Measurements from ENCODE around the gene LRRC3C.
"Not testable (repeated sequence)": the region's sequence is repeated elsewhere in the genome, so short reads cannot be mapped to it uniquely, and the experiment has no call there.

Gene LRRC3C

GRCh38 chr17:39927101-39927928 lies at the start of gene LRRC3C, which contains the start of gene ORMDL3:
Gene LRRC3C, plus strand, starts transcription at chr17:39927732. Its CDS starts 13,792 bp downstream, at chr17:39941524.
Gene ORMDL3, minus strand, starts transcription at chr17:39927601. Its CDS starts 3,398 bp downstream, at chr17:39924203.
- DNase-seq, result peak; percentile 88

DNA sequence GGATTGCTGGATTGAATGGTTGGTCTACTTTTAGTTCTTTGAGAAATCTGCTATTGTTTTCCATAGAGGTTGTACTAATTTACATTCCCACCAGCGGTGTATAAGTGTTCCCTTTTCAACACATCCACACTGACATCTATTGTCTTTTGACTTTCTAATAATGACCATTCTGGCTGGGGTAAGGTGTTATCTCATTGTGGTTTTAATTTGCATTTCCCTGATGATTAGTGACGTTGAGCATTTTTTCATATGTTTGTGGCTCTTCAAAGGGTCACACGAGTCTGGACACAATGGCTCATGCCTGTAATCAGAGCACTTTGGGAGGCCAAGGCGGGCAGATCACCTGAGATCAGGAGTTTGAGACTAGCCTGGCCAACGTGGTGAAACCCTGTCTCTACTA lies 41.4 kb upstream of the LRRC3C start:
- not testable (repeated sequence) for DNase-seq

DNA sequence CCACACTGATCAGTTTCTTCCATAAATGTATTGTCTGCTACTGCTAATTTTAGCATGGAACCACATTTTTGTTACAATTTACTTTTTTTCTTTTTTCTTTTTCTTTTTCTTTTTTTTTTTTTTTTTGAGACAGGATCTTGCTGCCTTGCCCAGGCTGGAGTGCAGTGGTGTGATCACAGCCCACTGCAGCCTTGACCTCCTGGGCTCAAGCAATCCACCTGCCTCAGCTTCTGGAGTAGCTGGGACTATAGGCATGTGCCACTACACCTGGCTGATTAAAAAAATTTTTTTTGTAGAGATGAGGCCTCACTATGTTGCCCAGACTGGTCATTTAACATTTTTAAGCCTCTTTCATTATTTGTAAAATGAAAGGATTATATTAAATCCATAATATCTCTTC lies 40.5 kb upstream of the LRRC3C start:
- DNase-seq, result no peak

GRCh38 chr17:39889200-39889599 lies 38.3 kb upstream of the LRRC3C start:
- no peak for DNase-seq

- no peak for DNase-seq
Measured at GRCh38 chr17:39894681-39895376, 32.7 kb upstream of the LRRC3C start.

GRCh38 chr17:39898088-39898487 lies 29.4 kb upstream of the LRRC3C start:
- DNase-seq, result no peak

DNA sequence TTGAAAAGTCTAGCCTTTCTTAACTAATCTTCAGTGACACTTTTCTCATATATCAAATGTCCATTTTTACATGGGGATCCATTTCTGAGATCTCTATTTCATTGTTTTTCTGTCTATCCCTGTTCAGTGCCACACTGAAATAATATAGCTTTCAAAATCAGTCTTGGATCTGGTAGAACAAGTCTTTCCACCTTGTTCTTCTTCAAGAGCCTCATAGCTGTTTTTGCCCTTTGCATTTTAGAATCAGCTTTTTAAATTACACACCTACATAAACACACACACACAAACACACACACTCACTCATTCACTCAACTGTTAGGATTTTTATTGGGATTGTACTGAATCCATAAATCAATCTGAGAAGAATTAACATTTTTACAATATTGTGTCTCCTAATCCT lies 28.3 kb upstream of the LRRC3C start:
- DNase-seq, result no peak

- DNase-seq, result not testable (repeated sequence)
Measured at GRCh38 chr17:39902027-39902426, 25.5 kb upstream of the LRRC3C start.

DNA sequence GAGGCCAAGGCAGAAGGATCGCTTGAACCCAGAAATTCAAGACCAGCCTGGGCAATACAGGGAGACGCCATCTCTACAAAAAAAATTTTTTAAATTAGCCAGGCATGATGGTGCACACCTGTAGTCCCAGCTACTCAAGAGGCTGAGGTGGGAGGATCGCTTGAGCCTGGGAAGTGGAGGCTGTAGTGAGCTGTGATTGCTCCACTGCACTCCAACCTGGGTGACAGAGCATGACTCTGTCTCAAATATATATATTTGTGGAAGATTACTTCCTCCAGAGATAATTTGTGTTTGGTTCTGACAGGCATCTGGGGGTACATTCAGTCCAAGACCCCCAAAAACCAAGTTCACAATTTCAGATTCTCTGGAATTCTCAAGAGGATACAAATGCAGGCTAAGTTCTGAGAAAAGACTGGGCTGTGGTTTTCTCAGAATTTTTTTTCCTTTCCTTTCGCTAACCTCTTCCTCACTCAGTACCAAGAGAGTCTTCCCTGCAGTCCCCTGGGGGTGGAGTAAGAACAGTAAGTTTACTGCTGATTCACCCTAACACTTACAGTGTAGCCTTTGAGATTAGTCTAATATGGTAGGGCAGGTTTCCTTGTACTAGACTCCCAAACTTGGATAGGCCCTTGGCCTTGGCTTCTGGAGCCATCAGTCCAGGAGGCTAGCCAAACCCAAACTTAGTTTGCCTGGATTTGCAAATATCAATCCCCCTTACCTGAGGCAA lies 24.2 kb upstream of the LRRC3C start:
- DNase-seq, result peak; percentile 28

- no peak for DNase-seq
Measured at GRCh38 chr17:39904990-39905288, 22.6 kb upstream of the LRRC3C start.

GRCh38 chr17:39908789-39909352 lies 18.7 kb upstream of the LRRC3C start:
- no peak for DNase-seq

DNA sequence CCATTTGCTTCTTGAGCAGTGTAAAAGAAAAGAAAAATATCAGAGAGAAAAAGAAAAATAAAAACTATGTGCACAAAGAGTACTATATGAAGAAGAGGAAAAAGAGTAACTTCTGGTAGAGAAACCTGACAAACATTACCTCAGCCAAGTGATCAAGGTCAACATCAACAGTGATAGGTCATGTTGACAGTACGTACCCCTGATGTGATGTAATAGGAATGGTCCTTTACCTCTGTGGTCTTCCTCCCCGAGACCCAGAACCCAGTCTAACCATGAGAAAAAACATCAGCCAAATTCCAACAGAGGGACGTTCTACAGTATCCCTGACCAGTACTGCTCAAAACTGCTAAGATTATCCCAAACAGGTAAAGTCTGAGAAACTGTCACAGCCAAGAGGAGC lies 13.5 kb upstream of the LRRC3C start:
- DNase-seq, result no peak

DNA sequence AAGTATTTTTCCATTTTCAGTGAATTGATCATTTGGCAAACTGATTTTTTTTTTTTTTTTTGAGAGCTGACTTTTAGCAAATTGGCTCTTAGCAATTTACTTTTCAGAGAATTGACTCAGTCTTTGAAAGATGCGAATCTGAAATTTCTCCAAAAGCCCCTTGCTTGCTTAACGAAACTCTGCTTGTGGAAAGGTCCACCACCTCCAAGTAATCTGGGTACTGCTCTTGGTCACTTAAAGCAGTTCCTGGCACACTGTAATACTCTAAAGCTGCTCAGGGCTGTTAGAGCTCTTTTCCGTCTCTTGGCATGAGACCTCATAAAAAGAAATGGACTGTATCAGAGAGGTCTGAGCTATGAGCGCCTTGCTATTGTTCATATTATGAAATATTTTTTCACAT lies 12.0 kb upstream of the LRRC3C start:
- no peak for DNase-seq

GRCh38 chr17:39916918-39917317 lies 10.6 kb upstream of the LRRC3C start:
- no peak for DNase-seq

- DNase-seq, result no peak
Measured at GRCh38 chr17:39919087-39919683, 8.3 kb upstream of the LRRC3C start.

DNA sequence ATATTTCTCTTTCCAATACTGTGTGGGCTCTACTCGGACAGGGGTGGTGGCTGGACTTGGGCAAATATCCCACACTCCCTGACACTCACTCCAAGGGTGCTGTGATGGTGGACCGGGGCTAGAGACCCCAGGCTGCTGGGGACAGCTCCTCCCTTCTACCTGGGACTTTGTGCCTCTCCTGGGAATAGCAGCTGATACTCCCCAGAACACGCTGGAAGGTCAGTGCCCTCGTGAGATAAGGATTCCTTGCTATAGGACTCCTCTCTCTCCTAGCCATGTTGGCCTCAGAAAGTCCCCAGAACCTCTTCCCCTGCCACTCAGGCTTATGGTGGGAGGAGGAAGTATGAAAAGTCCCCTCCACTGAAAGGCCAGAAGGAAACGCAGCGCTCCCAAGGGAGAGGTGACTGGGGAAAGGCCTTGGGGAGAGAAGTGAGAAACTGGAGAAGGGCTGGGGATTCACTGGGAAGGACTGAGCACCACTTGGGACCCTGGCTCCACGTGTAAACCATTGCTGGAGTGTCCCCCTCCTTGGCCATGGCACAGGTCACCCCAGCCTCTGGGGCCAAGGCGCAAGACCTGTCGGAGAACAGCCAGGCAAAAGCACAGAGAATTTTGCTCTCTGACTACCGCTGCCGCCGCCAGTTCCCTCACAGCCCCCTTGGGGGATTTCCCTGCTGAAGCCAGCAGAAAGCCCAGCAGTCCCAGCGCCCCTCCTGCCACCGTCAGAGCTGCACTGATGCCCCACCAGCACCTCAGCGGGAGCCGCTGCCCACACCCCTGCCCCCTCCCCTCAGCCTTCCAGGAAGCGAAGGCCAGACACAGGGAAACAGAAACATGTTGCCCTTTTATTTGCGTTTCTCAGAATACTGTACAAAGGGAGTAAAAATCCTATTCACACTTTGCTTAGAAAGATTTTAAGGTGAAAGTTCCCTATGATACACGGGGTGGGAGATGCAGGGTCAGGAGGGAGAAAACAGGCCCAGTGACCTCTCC lies 7.0 kb upstream of the LRRC3C start:
- DNase-seq, result peak; percentile 41

GRCh38 chr17:39921323-39921722 lies 6.2 kb upstream of the LRRC3C start:
- DNase-seq, result peak; percentile 41

DNA sequence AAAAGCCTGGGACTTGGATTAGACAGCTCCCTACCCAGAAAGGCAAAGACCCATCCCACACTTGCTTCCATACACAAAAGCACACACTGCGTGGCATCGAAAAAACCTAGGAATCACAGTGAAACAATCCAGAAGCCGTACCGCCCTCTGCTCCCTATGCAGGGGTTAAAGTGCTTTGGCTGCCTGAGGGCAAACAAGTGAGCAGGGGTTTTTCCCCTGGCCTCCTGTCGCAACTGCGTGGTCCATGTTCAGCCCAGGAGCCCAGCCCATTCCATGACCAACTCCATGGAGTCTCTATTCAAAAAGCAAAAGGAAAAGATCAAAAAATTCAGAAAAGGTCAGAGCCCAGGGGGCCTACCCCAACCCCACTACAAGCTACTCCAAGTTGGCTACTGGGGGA lies 5.5 kb upstream of the LRRC3C start:
- no peak for DNase-seq

DNA sequence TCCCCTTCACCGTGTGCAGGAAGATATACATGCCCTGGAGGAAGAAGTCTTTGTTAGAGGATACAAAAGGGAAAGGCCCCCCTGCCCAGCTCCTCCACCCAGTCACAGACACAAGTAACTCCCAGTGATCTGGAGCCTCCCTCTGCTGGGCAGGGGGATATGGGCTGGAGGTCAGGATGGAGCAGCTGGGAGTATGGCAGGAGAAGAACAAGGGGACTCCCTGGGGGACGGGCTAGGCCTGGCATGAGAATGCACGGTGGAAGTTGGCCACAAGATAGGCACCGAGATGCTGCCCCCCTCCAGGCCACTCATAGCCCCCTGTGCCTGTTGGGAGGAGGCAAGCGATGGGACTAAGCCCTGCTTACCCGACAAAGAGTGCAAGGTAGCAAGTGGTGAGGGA lies 4.3 kb upstream of the LRRC3C start:
- no peak for DNase-seq

DNA sequence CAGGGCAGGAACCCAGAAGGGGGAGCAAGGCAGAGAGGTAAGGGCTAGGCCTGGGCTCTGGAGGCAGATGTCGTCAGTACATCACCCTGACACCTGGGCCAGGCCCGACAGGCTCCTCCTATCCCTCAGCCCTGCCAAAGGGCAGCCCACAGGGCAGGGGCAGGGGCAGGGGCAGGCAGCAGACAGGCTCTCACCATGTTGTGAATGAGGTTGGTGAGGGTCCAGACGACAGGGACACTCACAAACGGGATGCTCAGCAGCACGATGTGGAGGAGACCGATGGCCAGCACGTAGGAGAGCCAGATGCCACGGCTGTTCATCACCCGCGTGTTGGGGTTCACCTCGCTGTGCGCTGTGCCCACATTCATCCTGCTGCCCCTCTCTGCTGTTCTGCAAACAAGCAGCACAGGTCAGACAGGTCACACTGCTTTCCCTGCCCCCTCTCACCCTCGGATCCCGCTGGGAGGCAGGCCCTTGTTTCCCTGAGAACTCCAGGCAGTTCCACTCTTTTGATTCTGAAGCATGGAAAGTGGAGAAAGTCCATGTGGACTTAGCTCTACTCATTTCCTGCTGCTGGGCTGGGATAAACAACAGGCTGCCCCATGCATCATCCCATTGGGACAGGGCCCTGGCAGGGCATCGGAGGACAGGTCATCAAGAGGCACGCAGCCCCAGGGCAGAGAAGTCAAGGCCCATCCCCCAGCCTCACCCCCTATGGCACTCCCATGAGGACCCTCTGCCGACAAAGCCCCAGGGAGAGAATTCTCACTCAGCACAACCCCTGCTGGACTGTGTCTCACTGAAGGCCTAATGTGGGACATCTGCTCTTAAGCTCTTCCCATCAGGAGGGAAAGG lies 3.5 kb upstream of the LRRC3C start:
- DNase-seq, result no peak

GRCh38 chr17:39924691-39925055 lies 2.9 kb upstream of the LRRC3C start:
- DNase-seq, result no peak

Measured in CD4-positive, alpha-beta T cell treated with Interleukin-4 for 4 hours (primary cell).